GM19328 (cell line): ENCODE data around the gene RAX.
"Not testable (repeated sequence)": the region's sequence is repeated elsewhere in the genome, so short reads cannot be mapped to it uniquely, and the experiment has no call there.

Experiments used
- ATAC-seq: cut with Tn5 transposase; IDR thresholded peaks from one replicate; pipeline ENCODE4 v1.9.1; 2021; ENCODE audit warnings: mild to moderate bottlenecking, moderate library complexity; ENCODE audit not compliant: unreplicated experiment

The RAX gene

GRCh38 chr18:59273759-59274532, 692 bp upstream of the RAX start:
- no peak for ATAC-seq

GRCh38 chr18:59272221-59272888, 899 bp downstream of the RAX start:
- ATAC-seq: no peak

DNA sequence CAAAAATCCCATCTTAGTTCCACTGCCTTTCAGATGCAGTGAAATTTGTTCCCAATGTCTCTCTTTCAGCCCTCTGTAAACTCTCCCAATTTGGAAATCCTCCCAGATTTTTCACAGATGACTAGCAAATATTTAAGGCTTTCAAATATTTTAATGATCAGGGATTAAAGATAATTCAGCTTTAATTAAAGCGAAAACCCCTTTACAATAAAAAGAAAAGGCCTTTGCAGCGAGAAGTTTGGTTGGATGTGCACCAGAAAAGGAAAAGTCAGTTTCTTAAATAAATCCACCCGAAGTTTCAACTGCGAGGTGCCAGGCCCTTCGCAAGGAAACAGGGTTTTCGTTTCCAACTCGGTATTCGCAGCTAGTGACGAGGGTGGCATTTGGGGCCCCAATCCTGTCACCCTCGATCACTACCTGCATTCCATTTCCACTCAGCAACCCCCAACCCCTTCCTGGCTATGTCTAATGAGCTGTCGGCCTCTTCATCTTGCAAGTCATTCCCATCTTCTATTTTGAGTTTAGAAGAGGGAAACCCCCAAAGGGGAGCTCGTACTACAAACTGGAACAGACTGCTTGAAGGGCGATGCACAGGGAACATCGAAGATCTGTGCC, 1.5 kb downstream of the RAX start:
- ATAC-seq: no peak

DNA sequence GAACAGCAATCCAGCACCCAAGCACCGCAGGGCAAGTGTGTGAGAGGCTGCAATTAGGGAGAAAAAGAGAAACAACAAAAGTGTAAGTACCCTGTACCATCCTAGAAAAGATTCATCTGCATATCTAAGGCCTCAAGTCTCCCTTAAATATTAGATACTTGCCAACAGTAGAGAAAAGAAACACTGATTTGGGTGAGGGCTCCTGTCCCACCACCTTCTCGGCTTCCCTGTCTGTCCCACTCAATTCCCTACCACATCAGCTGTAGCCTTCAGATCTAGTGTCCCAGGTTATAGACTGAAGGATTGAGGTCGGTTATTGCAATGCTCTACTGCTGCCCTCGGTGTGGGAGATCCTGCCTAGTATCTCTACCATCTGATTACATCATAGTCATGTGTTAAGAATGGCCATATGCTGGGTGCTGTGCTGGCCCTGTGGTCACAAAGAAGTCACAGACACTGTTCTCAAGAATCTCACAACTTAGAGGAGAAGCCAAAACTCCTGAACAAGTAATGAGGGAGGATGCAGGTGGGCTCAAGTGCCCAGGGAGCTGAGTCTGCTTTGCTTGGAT, 2.5 kb downstream of the RAX start:
- no peak for ATAC-seq

DNA sequence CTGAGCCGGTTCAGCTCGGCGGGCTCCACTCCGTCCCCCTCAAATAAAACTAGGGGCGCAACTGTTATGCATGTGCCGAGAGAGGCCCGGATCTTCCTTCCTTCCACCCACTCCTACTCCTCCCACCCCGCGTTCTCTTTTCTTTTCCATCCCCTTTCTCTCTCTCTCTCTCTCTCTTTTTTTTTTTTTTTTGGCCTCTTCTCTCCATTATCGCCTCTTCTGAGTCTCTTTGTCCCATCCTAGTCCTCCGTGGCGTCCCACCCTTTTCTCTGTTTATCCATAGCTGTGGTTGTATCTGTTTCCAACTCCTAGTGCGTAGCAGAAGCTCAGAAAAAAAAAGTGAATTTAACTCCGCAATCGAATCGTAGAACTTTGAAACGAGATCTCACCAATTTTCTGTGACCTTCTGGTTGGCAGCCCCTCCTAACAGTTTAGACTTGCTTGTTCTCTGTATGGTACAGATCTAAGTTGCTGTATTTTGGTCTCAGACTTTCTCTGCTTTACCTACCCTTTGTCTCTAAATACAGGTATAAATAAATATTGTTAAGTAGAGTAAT, 3.6 kb downstream of the RAX start:
- no peak for ATAC-seq

GRCh38 chr18:59268721-59269562, 4.3 kb downstream of the RAX start:
- no peak for ATAC-seq

DNA sequence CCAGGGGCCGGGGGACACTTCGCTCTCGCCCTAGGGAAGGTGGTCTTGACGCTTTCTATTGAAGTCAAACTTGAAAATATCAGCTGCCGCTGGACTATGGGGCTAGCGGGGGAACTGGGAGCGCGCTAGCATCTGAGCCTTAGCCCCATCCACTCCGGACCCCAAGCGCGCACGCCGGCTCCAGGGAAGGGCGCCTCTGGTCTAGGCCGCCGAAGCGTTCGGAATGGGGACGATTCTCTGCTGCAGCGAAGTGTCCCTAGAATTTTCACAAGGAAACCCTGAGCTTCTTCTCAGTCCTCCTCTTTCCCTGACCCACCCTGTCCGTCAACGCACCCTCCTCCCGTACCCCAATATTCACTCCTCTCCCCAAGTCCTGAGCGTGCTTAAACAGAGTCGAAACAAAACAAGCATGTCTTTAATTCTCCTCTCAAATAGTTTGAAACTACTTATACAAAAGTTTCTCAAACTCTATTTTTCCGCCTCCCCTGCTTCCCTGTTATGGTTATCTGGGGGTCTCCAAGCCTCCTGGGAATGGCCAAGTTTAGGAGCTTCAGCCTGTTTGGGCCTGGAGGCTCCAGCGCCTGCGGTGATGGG, 5.0 kb downstream of the RAX start:
- no peak for ATAC-seq

DNA sequence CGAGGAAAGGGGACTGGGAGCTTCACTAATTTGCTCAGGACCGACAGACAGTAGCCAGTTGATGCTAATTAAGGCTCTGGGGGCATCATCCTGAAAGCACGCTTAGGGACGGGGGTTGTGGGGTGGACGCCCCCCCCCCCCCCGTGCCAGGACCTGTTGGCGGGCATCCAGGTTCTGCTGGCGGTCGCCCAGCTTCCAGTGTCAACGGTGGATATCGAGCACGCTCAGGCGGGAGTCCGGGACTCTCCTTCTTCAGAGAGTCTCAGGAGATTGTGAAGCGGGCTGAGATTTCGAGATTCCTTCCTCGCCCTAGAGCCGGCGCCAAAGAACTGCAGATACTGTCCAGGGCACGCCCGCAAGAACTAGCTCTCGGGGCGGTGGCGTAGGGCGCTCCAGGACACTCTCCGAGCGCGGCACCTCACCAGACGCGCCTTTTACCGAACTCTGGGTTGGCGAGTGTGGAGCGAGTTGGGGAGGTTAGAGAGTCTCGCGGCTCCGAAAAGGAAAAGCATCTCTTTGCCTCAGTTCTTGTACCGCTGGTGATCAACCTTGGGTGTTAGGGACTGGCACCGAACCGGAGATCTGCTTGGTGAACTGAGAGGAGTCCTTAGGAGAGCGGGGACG, 5.6 kb downstream of the RAX start:
- no peak for ATAC-seq

DNA sequence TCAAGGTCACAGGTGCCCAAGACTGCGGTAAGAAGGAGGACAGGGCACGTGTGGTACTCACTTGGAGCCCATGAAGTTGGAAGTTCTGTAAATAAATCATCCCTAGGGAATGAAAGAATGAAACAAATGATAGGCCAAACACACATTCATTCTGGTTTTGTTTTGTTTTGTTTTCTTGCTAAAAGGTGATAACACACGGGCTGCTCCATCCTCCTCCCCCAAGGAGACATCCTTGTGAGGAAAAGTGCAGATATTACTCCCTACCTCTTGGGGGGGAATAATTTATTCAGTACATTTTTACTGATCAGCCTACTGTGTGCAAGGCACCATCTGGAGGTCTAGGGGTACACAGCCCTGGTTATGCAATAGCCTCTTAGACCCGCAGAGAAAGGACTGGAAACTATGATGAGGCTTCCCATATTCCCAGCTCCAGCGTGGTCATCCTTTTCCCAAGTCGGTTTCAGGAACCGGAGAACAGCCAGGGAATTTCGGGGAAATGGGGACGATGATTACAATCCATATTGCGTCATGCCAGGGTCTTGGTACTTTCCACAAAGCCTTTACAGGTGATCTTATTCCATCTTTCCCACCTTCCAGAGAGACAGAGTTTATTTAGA, 6.3 kb downstream of the RAX start:
- ATAC-seq: no peak

GRCh38 chr18:59266459-59266858, 6.8 kb downstream of the RAX start:
- no peak for ATAC-seq

- ATAC-seq: no peak
These were observed 7.3 kb downstream of the RAX start for GRCh38 chr18:59265974-59266369.

- peak; percentile 65 for ATAC-seq
These were observed 7.8 kb downstream of the RAX start for GRCh38 chr18:59265246-59265973.

DNA sequence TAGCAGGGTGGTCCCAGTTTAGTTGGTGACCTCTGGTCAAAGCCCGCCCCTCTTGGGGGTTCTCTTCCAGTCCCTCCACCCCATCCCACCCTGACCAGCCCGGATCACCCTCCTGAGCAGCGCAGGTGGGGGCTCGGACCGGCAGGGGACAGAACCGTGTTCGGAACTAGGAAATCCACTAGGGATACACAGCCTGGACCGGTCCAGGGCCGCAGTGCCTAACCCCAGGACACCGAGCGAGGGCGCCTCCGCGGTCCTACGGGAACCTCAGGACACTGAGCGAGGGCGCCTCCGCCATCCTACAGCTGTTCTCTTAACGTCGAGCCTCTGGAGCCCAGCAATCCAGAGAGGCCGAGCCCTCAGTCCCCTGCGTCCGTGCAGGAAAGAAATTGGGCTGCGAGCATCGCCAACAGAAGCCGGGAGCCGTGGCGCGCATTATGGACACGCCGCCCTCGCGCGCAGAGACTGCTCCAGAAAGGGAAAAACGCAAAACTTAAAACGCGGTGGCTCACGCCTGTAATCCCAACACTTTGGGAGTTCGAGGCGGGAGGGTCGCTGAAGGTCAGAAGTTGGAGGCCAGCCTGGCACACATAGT, 8.5 kb downstream of the RAX start:
- no peak for ATAC-seq

- no peak for ATAC-seq
These were observed 9.1 kb downstream of the RAX start for GRCh38 chr18:59264121-59264571.

GRCh38 chr18:59263661-59264060, 9.6 kb downstream of the RAX start:
- no peak for ATAC-seq

GRCh38 chr18:59262243-59262642, 11.0 kb downstream of the RAX start:
- not testable (repeated sequence) for ATAC-seq

DNA sequence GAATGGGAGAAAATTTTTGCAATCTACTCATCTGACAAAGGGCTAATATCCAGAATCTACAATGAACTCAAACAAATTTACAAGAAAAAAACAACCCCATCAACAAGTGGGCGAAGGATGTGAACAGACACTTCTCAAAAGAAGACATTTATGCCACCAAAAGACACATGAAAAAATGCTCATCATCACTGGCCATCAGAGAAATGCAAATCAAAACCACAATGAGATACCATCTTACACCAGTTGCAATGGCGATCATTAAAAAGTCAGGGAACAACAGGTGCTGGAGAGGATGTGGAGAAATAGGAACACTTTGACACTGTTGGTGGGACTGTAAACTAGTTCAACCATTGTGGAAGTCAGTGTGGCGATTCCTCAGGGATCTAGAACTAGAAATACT, 11.4 kb downstream of the RAX start:
- ATAC-seq: not testable (repeated sequence)

- ATAC-seq: not testable (repeated sequence)
These were observed 17.8 kb downstream of the RAX start for GRCh38 chr18:59255491-59255890.
